H1 (cell line): Measurements from ENCODE around the gene GON4L. TPM values are rescaled to one million over a fixed set of nuclear protein-coding genes. Genes with fewer than 3 reads are reported as not detected.

ENCODE experiments used
- CTCF ChIA-PET: fragments of 300-600 bp; sonication (Branson Sonifier 250); formaldehyde crosslinking; loops from one replicate; lab custom pipeline; 2021; ENCODE audit not compliant: partially characterized antibody; lab: Charles Lee
- POLR2A ChIA-PET: fragments of 300-600 bp; sonication (Branson Sonifier 250); formaldehyde crosslinking; loops from one replicate; lab custom pipeline; 2021; ENCODE audit warnings: inconsistent platforms; ENCODE audit not compliant: partially characterized antibody; lab: Charles Lee
- DNase-seq, 2 experiments: peaks; one replicate each; pipeline versions ENCODE4 v3.0.0 to v3.0.0-alpha.2; 2010 to 2022; ENCODE audit warnings: low spot score in 2 of 2, low read depth in 1 of 2, mixed read lengths in 1 of 2
- FAIRE-seq: peaks from 2 replicates; lab custom pipeline; 2011; peaks lifted over from hg19 to GRCh38; lab: Jason Lieb, UNC
- H2AFZ ChIP-seq: 2 replicates; pipeline ENCODE4 v1.8.1; 2012; ENCODE audit warnings: low read length, inconsistent platforms
- H2AK5ac ChIP-seq: 2 replicates; pipeline ENCODE4 v1.6.1; 2013; ENCODE audit warnings: low read depth, low read length
- H2BK120ac ChIP-seq: replicated peaks from 2 replicates; pipeline ENCODE3; 2013; ENCODE audit warnings: low read depth, low read length, inconsistent platforms
- H2BK12ac ChIP-seq: 2 replicates; pipeline ENCODE4 v1.6.1; 2013; ENCODE audit warnings: low read depth, low read length
- H2BK15ac ChIP-seq: 2 replicates; pipeline ENCODE4 v1.6.1; 2013; ENCODE audit warnings: low read length
- H2BK20ac ChIP-seq: 2 replicates; pipeline ENCODE4 v1.6.1; 2013; ENCODE audit warnings: low read length
- H2BK5ac ChIP-seq: 2 replicates; pipeline ENCODE4 v1.6.1; 2013; ENCODE audit warnings: low read depth, low read length
- H3K14ac ChIP-seq: 2 replicates; pipeline ENCODE4 v1.6.1; 2013; ENCODE audit warnings: inconsistent platforms; ENCODE audit not compliant: insufficient read length
- H3K18ac ChIP-seq: 2 replicates; pipeline ENCODE4 v1.6.1; 2013; ENCODE audit warnings: low read length; ENCODE audit errors: extremely low read depth
- H3K23ac ChIP-seq: 2 replicates; pipeline ENCODE4 v1.6.1; 2013; ENCODE audit warnings: inconsistent platforms; ENCODE audit not compliant: insufficient read length
- H3K23me2 ChIP-seq: 2 replicates; pipeline ENCODE4 v1.6.1; 2013; ENCODE audit warnings: low read depth, low read length
- H3K27ac ChIP-seq: 2 replicates; pipeline ENCODE4 v1.6.1; 2011; ENCODE audit warnings: low read depth, low read length, inconsistent platforms
- H3K27me3 ChIP-seq, 4 experiments: replicated peaks in 1 of 4; 1 replicate in 1 of 4; 2 replicates in 3 of 4; pipeline versions ENCODE4 v1.6.1 to v1.8.1; 2011 to 2013; ENCODE audit warnings: low read length in 3 of 4, mild to moderate bottlenecking in 3 of 4, inconsistent platforms in 2 of 4, mixed read lengths in 2 of 4, moderate library complexity in 1 of 4; ENCODE audit not compliant: control insufficient read depth in 3 of 4, insufficient read depth in 3 of 4; ENCODE audit errors: extremely low read depth in 1 of 4
- H3K36me3 ChIP-seq, 4 experiments: 2 replicates each; pipeline versions ENCODE4 v1.6.1 to v1.8.1; 2011 to 2013; ENCODE audit warnings: mild to moderate bottlenecking in 4 of 4, low read length in 3 of 4, moderate library complexity in 2 of 4, control low read depth in 1 of 4, inconsistent platforms in 1 of 4; ENCODE audit not compliant: insufficient read depth in 4 of 4, control insufficient read depth in 2 of 4
- H3K4ac ChIP-seq: replicated peaks from 2 replicates; pipeline ENCODE3; 2013; ENCODE audit warnings: low read length, low read depth, mixed read lengths, inconsistent platforms; ENCODE audit not compliant: insufficient read length
- H3K4me1 ChIP-seq, 4 experiments: replicated peaks in 1 of 4; 1 replicate in 1 of 4; 2 replicates in 3 of 4; pipeline versions ENCODE4 v1.6.1 to v1.8.1; 2011 to 2013; ENCODE audit warnings: low read length in 3 of 4, inconsistent platforms in 2 of 4, mixed read lengths in 1 of 4; ENCODE audit not compliant: insufficient read depth in 4 of 4, control insufficient read depth in 3 of 4
- H3K4me2 ChIP-seq, 2 experiments: 2 replicates each; pipeline versions ENCODE4 v1.6.1 to v1.8.1; 2011 to 2013; ENCODE audit warnings: low read depth in 2 of 2, low read length in 2 of 2, control low read depth in 1 of 2, inconsistent platforms in 1 of 2, mild to moderate bottlenecking in 1 of 2; ENCODE audit not compliant: insufficient read depth in 1 of 2
- H3K4me3 ChIP-seq, 4 experiments: fragments of 200-600, 300-600 bp in 1 of 4; sonication (generic), shearing (Covaris generic), sonication (Bioruptor Twin) in 1 of 4; 2 replicates each; pipeline versions ENCODE4 v1.5.1 to v1.8.1; 2011 to 2016; ENCODE audit warnings: low read length in 4 of 4, low read depth in 3 of 4, control low read depth in 2 of 4, inconsistent platforms in 2 of 4, mild to moderate bottlenecking in 2 of 4, mixed read lengths in 1 of 4, moderate library complexity in 1 of 4; ENCODE audit not compliant: insufficient read depth in 2 of 4; ENCODE audit errors: extremely low read depth in 1 of 4
- H3K56ac ChIP-seq: replicated peaks from 2 replicates; pipeline ENCODE3; 2013; ENCODE audit warnings: low read depth, mild to moderate bottlenecking, mixed read lengths, low read length, inconsistent platforms; ENCODE audit not compliant: insufficient read length
- H3K79me1 ChIP-seq: 2 replicates; pipeline ENCODE4 v1.6.1; 2013; ENCODE audit warnings: low read depth, low read length, control low read depth
- H3K79me2 ChIP-seq, 2 experiments: 2 replicates each; pipeline versions ENCODE4 v1.6.1 to v1.8.1; 2012 to 2013; ENCODE audit warnings: low read length in 2 of 2, mild to moderate bottlenecking in 2 of 2, inconsistent platforms in 1 of 2; ENCODE audit not compliant: insufficient read depth in 2 of 2, control insufficient read depth in 1 of 2
- H3K9ac ChIP-seq, 4 experiments: replicated peaks in 1 of 4; 1 replicate in 1 of 4; 2 replicates in 3 of 4; pipeline versions ENCODE4 v1.6.1 to v1.8.1; 2011 to 2013; ENCODE audit warnings: low read depth in 3 of 4, low read length in 3 of 4, control low read depth in 2 of 4, mild to moderate bottlenecking in 2 of 4, moderate library complexity in 2 of 4, inconsistent platforms in 1 of 4; ENCODE audit errors: extremely low read depth in 1 of 4
- H3K9me3 ChIP-seq, 2 experiments: 2 replicates each; pipeline versions ENCODE4 v1.6.1 to v1.8.1; 2012 to 2013; ENCODE audit warnings: mild to moderate bottlenecking in 2 of 2, moderate library complexity in 2 of 2, control low read depth in 1 of 2, inconsistent platforms in 1 of 2, low read depth in 1 of 2, low read length in 1 of 2, mixed read lengths in 1 of 2; ENCODE audit not compliant: insufficient read depth in 2 of 2
- H4K20me1 ChIP-seq, 2 experiments: replicated peaks in 1 of 2; 2 replicates each; pipeline versions ENCODE3 to v1.8.1; 2011 to 2013; ENCODE audit warnings: inconsistent platforms in 2 of 2, low read length in 2 of 2, mild to moderate bottlenecking in 1 of 2; ENCODE audit not compliant: insufficient read depth in 2 of 2, control insufficient read depth in 1 of 2
- H4K5ac ChIP-seq: 2 replicates; pipeline ENCODE4 v1.6.1; 2013; ENCODE audit warnings: low read length, low read depth, mixed read lengths, inconsistent platforms; ENCODE audit not compliant: insufficient read length
- H4K8ac ChIP-seq: 2 replicates; pipeline ENCODE4 v1.8.0; 2013; ENCODE audit warnings: mild to moderate bottlenecking, moderate library complexity, low read length, inconsistent platforms; ENCODE audit not compliant: insufficient read depth; ENCODE audit errors: extremely low read depth
- H4K91ac ChIP-seq: replicated peaks from 2 replicates; pipeline ENCODE3; 2013; ENCODE audit warnings: low read length, mixed read lengths, inconsistent platforms; ENCODE audit not compliant: insufficient read length
- BACH1 ChIP-seq: IDR thresholded peaks from 2 replicates; pipeline ENCODE4 v1.6.1; 2012; ENCODE audit warnings: low read length, improper control_type of control experiment
- CEBPB ChIP-seq: IDR thresholded peaks from 2 replicates; pipeline ENCODE4 v1.6.1; 2012; ENCODE audit warnings: low read depth, low read length
- EGR1 ChIP-seq: IDR thresholded peaks from 2 replicates; pipeline ENCODE4 v1.6.1; 2011; ENCODE audit warnings: low read depth, low read length, borderline replicate concordance
- EZH2 ChIP-seq: fragments of 200-600 bp; sonication (generic); IDR thresholded peaks from 2 replicates; pipeline ENCODE4 v1.7.1; 2012; ENCODE audit warnings: low read depth, mild to moderate bottlenecking, moderate library complexity, low read length, inconsistent platforms; ENCODE audit not compliant: severe bottlenecking
- NANOG ChIP-seq: IDR thresholded peaks from 2 replicates; pipeline ENCODE4 v1.6.1; 2011; ENCODE audit warnings: low read length, low read depth, mild to moderate bottlenecking, inconsistent platforms; ENCODE audit not compliant: insufficient read depth, poor library complexity, severe bottlenecking
- POU5F1 ChIP-seq: IDR thresholded peaks from 2 replicates; pipeline ENCODE4 v1.6.1; 2011; ENCODE audit warnings: low read depth, mild to moderate bottlenecking, low read length, moderate library complexity
- TAF1 ChIP-seq: IDR thresholded peaks from 2 replicates; pipeline ENCODE4 v1.6.1; 2011; ENCODE audit warnings: mild to moderate bottlenecking, low read depth, low read length
- WGBS, 2 experiments: shearing (Covaris generic) in 1 of 2; methylation state at CpG; one replicate each; pipeline versions ENCODE4 v1.1.6 to v1.1.7; 2013 to 2015; ENCODE audit warnings: low lambda C conversion rate in 2 of 2, mixed read lengths in 2 of 2, inconsistent platforms in 1 of 2, low coverage in 1 of 2, missing lambda C conversion rate in 1 of 2; ENCODE audit not compliant: insufficient replicate concordance in 2 of 2, insufficient coverage in 1 of 2, insufficient read length in 1 of 2; ENCODE audit errors: extremely low coverage in 1 of 2, missing lambda C conversion rate in 1 of 2; 5-methylcytosine and 5-hydroxymethylcytosine counted together
- polyA plus RNA-seq, 7 experiments: library from polyadenylated mRNA; depleted of rRNA in 3 of 7; stranded (reverse) in 5 of 7; unstranded in 2 of 7; fragments of >200 nt in 5 of 7; fragments of 200-250 nt in 2 of 7; gene quantifications; 1 replicate in 5 of 7; 2 replicates in 1 of 7; 4 replicates in 1 of 7; pipeline versions ENCODE4 v1.2.1 to v1.2.3, GENCODE V29; 2011 to 2013; ENCODE audit warnings: missing spikeins in 2 of 7, mixed read lengths in 2 of 7
- total RNA-seq: library from RNA; stranded (reverse); fragmentation: NEBNext Ultra II Directional; extraction: Animal tissue kit (Norgen Biotek cat#: 25700); gene quantifications from 2 replicates; pipeline ENCODE4 v1.2.1, GENCODE V29; 2021
- TF ChIP-seq, protein P1 (sequence below): IDR thresholded peaks from 2 replicates; pipeline ENCODE4 v1.6.1; 2012; ENCODE audit warnings: inconsistent platforms

GON4L gene
- total and polyA plus RNA-seq, 2 of the 8 experiments (the other 6 are each of a cell fraction or from before 2014, with no cell fraction given), result 26.2 to 52.1 TPM

DNA sequence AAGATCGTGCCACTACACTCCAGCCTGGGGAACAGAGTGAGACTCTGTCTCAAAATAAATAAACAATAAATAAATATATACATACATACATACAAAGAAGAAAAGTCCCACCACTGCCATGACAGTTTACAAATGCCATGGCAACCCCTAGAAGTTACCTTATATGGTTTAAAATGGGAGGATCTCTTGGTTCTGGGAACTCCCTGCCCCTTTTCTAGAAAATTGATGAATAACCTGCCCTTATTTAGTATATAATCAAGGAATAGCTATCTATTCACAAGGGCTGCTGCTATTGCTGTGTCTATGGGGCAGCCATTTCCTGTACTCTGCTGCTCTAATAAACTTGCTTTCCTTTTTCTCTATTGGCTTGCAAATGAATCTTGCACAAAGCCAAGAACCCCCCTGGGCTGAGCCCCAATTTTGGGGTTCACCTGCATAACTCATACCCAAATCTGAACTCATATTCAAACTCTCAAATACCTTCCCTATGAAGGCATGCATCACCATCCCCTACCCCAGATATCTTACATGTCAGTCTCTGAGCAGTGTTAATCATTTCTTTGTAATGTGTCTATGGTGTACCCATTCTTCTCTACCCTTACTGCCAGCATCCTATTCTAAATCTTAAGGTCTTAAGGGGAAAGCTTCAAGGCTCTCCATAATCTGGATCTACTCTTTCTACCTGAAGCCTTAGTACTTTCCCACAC is 9.0 kb downstream of the GON4L start:
- H3K79me1 ChIP-seq, result peaks cover 4% of the 10 kb centered on the region; the same call in 1 of the 2 replicates
- H2BK15ac ChIP-seq, result no peak overlapping the region
- H3K56ac ChIP-seq, result no peak overlapping the region
- no peak overlapping the region for H2BK20ac ChIP-seq
- no peak overlapping the region for H2BK12ac ChIP-seq
- no peak overlapping the region for H4K8ac ChIP-seq
- H3K79me2 ChIP-seq, result peaks cover 8 to 87% of the 10 kb centered on the region in 2 experiments
- no peaks in the 10 kb centered on the region for H3K4me1 ChIP-seq
- no peak overlapping the region for H2AFZ ChIP-seq
- ChIA-PET POLR2A (interaction anchor here (0.7 to 1.3 kb wide), 5 partner anchors 9 to 349 kb away, joined by 3 to 5 read pairs (median 3); partner anchors contain the start of gene GON4L), CTCF (no interaction called here)
- no peak overlapping the region for H2BK5ac ChIP-seq
- no peak overlapping the region for H3K18ac ChIP-seq
- H3K23ac ChIP-seq, result no peak overlapping the region
- DNase-seq (no peak), FAIRE-seq (no peak)
- H3K4me2 ChIP-seq, result no peak overlapping the region
- no peak overlapping the region for H3K14ac ChIP-seq
- no peaks in the 10 kb centered on the region for H3K27me3 ChIP-seq
- H4K20me1 ChIP-seq, result peaks cover 0 to 12% of the 10 kb centered on the region in 2 experiments
- H2BK120ac ChIP-seq, result no peak overlapping the region
- H3K4ac ChIP-seq, result no peak overlapping the region
- WGBS, 2 experiments, result 100% methylated on average over 1 of the region's 1 CpG; no CpG with 5 or more reads in 1 of the 2 experiments
- no peak for TF ChIP-seq BACH1
- no peak for TF ChIP-seq EGR1
- no peak for TF ChIP-seq CEBPB
- no peak for TF ChIP-seq TAF1
- no peak for TF ChIP-seq NANOG
- TF ChIP-seq, protein P1, sequence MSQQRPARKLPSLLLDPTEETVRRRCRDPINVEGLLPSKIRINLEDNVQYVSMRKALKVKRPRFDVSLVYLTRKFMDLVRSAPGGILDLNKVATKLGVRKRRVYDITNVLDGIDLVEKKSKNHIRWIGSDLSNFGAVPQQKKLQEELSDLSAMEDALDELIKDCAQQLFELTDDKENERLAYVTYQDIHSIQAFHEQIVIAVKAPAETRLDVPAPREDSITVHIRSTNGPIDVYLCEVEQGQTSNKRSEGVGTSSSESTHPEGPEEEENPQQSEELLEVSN, result no peak
- no peak for TF ChIP-seq POU5F1
- TF ChIP-seq EZH2, result no peak
- no peak overlapping the region for H3K9ac ChIP-seq
- no peak overlapping the region for H2AK5ac ChIP-seq
- H3K4me3 ChIP-seq, result no peak overlapping the region
- H3K9me3 ChIP-seq, result no peaks in the 10 kb centered on the region
- peaks cover under 1 to 42% (median 21%) of the 10 kb centered on the region in 4 experiments; a peak in 7 of 8 replicates for H3K36me3 ChIP-seq
- H3K23me2 ChIP-seq, result no peaks in the 10 kb centered on the region
- no peak overlapping the region for H4K91ac ChIP-seq
- H4K5ac ChIP-seq, result no peak overlapping the region
- H3K27ac ChIP-seq, result no peak overlapping the region
